HCEC 1CT (cell line): ENCODE data around the gene GPC2.
A peak's percentile ranks its signal among the peaks of the same experiment; 100 is the strongest.

Experiments used
- DNase-seq: peaks from one replicate; pipeline ENCODE4 v3.0.0-alpha.2; 2017

The GPC2 gene

DNA sequence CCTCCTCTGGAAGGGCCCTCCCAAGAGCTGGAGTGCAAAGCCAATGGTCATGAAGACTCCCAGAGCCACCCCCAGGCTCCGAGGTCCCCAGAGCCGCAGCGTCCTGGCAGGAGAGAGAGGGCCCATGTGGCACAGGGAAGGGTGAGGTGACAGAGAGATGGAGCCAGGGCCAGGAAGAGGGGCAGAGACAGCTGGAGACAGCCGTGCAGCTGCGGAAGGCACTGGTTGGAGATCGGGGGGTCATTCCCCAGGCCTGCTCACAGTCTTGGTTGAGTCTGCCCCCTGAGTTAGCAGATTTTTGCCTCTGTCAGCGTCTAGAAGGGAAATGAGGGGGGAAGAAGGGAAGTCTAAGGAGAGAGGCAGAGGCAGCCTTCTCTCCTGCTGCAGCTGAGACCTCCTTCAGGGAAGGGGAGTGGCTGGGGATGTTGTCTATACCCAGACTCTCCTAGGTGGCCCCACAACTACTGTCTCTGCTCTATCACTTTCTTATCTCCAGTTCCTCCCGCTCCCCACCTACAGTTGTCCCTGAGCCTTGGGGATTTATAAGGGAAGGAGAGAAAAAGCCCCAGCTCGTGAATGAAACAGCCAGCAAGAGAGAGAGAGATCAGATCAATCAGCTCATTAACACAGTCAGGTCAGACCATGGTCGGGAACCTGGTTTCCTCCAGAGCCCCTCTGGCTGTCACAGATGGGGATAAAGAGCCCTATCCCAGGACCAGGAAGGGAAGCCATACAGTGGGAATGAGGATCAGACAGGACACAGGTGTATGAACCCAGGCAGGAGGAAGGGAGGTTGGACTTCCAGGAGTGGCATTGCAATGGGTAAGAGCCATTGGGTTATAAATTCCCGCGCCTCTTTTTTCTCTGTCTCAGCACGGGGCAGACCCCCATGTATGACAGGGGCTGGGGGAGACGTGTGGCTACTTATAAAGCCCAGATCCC lies 9.9 kb downstream of the GPC2 start:
- no peak for DNase-seq

DNA sequence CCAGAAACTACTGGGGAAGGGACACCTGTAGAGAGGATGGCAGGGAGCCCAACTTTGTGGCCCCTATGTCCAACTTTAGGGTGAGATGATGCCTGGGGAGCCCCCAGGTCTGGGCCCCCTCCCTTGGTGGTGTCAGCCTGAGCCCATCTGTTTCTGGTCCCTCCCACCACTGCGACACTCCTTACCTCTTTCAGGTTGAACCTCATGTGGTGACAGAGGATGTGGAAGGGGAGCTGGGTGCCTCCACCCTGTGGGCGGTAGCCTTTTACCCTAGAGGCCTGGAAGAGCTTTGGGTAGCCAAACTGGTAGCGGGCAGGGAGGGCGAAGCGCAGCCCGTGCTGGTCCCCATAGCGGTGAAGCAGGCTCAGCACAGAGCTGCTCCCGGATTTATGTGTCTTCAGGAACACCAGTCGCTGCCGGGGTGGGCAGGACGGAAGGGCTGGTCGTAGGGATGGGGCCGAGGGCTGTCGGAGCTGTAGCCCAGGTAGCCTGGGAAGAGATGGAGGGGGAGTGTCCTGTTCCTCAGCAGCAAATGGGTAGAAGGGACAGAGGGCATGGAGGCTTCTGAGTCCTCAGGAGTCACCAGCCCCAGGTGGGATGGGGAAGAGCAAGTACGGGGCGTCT lies 10.8 kb downstream of the GPC2 start:
- no peak for DNase-seq

DNA sequence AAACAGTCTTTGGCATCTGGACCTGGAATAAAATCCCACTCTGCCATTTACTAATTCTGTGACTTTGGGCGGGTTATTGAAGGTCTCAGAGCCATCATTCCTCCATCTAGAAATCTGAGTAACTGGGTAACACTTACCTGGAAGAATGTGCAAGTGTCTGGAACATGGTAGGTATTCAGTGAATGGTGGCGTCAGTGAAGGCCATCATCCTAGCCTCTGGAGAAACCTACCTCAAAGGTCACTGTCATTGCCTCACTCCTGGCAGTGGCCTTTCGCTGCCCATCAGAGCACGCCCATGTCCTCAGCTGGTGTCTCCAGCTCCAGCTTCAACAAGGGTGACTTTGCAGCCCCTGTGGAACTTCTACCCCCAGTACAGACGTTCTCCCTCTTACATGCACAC lies 13.3 kb downstream of the GPC2 start:
- DNase-seq, result no peak

DNA sequence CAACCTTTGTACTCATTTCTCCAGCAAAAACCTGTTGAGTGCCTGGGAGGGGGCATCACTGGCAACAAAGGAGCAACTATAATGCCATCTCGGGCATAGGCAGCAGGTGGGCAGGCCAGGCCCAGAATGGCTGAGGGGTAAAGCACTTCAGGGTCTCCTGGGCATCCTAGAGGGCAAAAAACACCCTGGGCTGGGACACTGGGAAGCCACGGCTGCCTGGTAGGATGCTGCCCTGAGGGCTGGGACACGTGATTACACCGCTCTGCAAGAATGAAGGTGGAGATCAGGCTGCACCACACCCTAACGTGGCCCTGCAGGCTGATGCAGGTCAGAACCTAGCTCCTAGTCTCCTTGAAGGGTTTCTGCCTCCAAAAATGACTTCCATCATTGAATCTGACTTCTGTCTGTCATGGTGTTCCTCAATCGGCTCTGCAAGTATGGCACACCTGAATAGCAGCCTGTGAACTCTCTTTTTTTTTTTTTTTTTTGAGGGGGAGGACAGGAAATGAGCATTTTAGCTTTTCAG lies 14.1 kb downstream of the GPC2 start:
- DNase-seq, result no peak

DNA sequence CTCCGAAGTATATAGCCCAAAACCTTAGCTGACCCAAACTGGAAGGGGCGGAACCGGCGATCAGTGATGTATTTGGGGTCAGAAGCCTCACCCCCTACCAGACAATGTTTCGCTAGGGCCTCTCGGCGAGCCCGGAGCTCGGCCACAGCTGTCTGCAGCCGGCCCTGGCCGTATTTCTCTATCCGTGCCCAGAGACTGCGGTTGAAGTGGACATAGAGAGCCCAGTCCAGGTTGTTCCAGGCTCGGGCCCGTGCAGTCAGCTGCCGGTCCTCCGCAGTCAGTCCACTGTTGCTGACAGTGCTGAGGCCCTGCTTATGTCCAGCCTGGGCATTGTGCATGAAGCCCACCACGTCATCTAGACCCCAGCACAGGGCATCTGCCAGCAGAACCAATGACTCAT lies 17.1 kb downstream of the GPC2 start:
- DNase-seq, result no peak

DNA sequence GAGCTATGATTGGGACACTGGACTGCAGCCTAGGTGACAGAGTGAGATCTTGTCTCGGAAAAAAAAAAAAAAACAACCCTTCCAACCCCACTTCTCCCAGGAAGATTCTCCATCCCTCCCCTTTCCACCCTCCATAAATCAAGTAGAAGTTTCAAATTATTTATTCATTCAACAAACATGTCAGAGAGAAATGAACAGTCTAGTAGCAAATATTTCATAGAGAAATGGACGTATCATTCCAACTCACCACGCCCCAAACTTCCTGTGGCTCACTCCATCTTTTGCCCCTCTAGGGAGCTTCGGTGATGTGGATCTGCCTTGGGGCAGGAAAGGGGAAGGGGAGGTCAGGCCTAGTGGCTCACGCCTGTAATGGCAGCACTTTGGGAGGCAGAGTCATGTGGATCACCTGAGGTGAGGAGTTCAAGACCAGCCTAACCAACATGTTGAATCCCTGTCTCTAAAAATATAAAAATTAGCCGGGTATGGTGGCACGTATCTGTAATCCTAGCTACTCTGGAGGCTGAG lies 18.0 kb downstream of the GPC2 start:
- DNase-seq, result no peak

DNA sequence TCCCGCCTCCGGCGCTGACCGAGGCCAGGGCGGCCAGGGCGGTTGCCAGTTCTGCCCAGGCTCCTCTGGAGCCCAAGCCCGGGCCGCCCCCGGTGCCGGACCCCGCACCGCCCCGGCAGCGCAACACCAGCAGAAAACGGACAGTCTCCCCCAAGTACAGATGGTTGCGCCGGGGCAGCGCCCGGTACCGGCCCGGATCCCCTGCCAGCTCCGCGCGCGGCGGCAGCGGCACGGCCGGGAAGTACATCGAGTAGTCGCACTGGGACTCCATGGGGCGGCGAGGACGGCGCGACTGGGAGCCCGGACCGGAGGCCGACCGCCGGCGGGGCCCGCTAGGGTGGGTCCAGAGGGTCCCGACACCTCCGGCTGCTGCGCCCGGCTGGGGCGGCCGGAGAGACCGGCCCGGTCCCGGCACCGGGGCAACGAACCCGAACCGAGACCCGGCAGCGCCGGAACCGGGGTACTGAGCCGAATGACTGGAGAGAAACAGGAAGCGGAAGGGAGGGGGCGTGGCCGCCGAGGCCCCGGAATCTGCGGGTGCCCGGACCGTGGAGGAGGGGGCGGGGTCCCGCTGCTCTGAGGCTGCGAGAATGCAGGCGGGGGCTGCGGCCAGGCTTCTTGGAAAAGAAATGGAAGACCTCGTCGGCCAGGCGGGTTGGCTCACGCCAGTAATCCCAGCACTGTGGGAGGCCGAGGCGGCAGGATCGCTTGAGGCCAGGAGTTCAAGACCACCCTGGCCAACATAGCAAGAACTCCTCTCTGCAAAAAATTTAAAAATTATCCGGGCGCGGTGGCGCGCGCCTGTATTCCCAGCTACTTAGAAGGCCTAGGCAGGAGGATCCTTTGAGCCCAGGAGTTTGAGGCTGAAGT lies 18.7 kb downstream of the GPC2 start, which contains the start of gene TRAPPC14:
TRAPPC14 (minus strand) TSS at position 495 of the 870 bp plus-strand sequence; CDS start at position 271, 224 bp downstream.
- peak; percentile 82 for DNase-seq

DNA sequence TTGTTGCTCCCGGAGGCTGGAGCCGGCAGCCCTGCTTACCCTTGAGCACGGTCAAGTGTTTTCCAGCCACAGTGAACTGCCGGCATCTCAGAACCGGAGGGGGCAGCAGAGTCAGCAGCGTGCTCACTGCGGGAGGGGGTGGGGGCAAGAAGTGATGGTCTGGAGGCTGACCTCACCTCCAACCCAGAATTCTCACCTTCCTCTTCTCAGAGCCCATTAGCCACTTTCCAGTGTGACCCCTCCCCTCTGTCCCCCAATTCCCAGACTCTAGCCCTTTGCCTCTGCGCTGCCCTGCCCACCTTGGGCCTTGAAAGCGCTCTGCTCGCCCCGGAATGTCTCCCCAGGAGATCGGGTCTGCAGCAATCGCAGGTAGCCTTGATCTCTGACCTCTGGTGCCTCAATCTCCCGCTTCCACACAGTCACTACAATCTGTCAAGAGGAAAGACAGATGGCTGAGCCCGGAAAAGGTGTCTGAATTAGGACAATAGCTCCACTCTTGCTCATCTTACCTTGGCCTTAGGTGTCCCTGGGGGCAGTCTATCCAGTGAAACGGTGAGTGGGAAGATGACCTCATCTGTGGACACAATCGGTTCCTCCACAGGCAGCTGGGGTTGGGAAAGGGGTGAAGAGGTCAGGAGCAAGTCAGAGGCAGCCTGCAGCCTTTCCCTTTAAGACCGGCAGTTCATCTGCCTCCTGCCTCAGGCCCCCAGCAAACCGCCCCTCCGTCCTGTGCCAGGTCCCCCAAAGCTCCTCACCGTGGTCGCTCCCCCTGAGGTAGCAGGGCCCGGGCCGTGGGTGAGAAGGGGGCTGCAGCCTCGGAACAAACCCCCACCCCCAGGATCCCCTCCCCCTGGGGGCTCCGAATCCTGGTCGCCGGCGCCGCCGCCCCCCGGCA lies 19.6 kb downstream of the GPC2 start:
- peak; percentile 72 for DNase-seq

DNA sequence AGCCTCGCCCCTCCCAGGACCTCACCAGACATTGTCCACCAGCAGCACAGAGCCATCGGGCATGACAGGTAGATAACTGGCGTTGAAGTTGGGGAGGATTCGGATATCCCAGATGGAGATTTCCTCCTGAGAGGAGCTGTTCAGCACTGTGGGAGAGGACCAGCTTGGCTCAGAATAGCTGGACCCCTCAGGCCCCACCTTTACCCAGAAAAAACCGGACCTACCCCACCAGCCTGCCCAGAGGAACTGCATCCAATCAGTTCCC lies 20.2 kb downstream of the GPC2 start:
- DNase-seq, result no peak

DNA sequence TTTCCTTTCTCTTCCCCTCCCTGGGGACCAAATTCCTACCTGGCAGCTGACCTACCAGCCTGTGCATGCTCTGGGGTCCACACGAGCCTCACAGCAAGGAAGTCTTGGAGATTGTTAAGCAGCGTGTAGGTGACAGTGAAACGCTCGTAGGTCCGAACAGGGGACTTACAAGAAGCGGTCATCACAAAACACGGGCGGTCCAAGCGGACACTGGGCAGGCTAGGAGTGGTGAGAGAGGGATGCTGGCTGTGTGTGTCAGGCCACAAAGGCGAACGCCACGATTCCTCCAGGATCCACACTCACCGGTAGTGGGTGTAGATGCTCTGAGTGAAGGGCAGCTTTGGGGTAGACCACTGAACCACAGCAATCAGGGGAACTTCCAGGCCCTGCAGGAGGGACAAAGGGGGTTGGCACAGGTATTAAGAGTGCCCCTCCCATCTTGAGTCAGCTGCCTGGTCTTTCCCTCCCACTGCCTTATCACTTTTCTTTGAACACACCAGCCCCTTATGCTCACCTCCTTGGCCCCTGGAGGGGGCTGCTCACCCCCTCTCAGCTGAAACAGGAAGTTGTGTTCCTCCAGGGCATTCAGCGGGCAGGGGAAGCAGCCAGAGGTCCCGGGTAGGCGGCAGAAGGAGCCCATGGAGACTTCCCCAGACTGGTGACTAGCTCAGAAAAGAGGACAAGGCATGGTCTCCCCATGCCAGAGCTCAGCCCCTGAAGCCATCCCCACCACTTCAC lies 20.7 kb downstream of the GPC2 start:
- no peak for DNase-seq

DNA sequence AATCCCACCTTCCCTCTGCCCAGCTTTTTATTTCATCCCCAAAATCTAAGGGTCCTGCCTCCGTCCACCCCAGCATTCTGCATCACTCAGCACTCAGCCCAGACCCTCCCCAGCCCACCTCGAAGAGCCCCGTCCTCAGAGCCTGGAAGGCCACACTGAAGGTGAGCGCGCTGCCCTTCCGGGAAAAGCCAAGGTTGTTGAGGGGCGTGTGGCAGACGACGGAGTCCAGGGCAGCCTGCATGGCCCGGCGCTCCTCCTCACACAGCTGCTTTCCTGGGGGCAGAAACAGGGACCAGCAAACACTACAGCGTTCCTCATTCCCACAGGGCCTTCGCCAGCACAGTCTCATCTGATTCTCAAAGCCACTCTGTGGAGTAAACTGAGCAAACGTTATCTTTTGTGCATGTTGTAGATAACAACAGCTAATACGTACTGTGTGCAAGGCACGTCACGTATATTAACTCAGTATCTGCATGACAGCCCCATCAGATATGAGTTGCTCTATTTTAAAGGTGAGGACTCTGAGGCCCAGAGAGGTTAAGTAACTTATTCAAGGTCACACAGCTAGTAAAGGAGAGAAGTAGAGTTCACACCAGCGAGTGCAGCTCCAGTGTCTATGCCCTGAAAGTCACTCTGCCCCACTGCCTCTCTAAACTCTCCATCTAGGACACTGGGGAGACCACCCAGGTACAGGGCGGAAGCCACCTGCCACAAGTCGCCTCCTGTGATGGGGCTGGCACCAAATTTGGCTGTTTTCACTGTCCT lies 21.4 kb downstream of the GPC2 start:
- DNase-seq, result no peak

DNA sequence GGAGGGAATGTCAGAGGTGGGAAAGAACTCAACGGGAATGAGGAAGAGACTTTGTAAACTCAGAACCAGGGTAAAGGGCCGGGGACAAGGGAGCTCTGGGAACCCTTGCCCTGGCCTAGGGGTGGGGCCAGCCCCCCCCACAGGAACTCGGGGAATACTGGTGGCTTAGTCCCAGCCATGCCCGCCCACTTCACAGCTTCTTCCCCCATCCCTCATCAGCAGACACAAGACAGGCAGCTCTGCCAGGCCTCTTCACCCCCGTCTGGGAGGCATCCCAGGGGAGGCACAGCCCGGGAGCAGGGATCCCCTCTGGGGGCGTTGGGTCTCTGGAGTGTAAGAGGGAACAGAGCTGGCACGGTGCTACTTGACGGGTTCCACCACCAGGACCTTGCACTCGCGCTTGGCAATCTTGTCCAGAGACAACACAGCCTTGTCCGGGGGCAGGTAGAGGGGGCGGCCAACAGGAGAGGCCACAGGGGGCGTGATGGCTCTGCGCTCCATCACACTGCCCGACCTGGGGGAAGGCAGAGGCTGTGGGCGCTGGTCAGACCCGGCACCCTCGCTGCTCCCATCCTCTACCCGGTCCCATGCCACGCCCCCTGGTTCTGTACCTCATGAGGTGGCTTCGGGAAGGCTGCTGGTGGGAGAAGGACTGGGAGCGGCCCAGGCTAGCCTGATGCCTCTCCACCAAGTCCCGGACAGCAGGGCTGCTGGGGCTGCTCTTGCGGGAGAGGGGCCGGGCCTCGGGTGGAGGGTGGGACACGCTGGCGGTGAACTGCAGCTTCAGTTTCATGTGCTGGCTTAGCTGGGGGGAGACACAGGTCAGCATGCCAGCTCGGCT lies 22.3 kb downstream of the GPC2 start:
- DNase-seq, result no peak

DNA sequence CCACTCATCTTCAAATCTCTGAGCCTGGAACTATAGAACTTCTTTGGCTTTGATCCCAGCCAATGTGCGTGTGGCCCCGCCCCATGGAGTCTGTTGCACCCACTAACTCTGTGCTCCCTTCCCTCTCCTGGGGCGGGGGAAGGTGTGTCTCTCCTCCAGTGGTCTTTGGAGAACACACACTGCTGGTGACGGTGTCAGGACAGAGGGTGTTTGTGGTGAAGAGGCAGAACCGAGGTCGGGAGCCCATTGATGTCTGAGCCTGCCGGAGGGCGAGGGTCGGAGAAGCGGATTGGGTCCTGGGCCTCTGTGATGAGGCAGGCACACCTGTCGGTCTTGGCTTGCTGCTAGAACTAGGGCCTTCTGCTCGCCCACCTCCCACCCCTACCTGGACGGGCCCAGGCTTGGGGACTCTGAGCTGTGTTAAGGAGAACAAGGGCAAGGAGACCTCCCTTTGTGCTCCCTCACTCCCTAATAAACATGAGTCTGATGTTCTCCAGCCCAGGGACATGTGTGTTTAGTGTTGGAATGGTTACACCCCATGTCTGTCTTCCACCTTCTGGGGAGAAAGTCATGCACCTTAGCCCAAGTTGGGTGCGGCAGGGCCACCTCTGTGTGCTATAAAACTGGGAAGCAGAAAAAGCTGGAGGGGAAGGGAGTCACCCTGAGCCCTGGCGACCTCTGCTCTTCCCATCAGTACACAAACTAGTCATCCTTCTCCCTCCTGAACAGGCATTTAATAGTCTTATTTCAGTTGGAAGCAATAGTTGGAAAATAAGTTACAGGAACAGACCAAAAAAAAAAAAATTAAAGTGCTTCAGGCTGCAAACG lies 23.3 kb downstream of the GPC2 start:
- DNase-seq, result no peak

DNA sequence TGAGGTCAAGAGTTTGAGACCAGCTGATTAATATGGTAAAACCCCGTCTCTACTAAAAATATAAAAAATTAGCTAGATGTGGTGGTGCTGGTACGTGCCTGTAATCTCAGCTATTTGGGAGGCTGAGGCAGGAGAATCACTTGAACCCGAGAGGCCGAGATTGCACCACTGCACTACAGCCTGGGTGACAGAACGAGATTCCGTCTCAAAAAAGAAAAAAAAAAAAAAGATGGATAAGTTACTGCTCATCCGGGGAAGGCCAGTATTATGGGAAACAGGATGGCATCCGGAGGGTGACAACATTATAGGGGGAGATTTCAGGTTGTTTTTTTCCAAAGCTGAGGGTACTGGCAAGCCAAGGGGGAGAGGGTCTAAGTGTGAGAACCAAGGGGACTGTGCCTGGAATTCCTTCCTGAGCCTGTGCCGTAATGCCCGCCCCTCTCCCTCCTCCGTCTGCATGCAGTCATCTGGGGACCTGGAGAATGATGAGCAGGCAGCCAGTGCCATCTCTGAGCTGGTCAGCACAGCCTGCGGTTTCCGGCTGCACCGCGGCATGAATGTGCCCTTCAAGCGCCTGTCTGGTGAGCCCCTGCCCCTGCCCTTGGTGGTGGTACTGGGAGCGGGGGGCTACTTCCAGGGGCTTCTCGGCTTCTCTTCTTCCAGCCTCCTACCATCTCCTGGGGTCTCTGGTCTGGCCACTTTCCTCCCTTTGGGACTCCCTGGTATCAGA lies 24.1 kb downstream of the GPC2 start:
- no peak for DNase-seq

DNA sequence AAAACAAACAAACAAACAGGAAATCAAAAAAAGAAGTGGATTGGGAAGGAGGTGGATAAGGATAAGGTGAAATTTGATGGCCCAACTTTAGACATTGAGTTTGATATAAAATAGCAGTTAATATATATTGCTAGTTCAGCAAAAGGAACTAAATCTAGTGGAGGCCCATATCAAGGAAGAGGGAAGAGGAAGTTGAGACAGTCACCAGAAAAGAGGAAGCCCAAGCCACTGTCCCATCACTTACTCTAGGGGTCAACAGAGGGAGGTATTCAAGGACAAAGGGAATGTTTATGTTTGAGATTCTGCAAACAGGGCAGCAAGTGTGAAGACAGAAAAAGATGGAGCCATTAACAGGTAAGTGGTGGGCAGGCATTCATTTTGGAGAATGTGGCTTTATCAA lies 24.8 kb downstream of the GPC2 start:
- DNase-seq, result no peak

DNA sequence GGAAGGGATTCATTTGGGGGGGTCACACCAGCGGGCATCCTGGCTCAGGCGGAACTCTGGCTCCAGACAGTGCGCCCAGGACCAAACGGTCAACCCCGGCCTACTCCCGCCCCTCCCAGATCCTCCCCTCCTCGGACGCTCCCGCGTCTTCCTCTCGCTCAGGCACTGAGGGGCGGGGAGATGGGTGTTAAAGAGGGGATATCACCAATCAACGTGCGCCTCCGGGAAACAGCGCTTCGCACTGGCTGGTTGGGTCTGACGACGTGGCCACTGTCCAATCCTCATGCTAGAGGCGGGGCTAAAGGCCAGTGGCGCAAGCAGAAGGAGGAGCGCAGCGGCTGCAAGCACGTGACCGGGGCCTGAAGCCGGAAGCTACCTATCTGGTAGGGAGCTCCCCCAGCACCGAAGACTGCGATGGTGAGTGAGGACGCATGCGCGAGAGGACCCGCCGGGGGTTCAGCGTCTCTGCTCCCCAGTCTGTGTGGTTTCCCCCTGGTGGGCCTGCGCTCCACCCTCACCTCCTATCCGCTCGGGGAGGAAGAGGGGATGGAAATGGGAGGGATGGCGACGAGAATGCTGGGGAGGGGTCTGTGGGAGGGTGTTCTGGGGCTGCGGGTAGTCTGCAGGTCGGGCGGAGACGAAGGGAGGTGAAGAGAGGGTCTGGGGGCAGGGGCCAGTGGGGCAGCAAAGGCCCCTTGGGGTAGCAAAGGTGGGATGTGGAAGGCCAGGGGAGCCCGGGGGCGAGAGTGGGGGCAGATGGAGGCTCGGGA lies 28.4 kb downstream of the GPC2 start, which contains the start of gene LAMTOR4:
LAMTOR4 (plus strand) TSS at position 360 of the 770 bp plus-strand sequence; CDS start at position 415, 55 bp downstream.
- DNase-seq, result peak; percentile 99

DNA sequence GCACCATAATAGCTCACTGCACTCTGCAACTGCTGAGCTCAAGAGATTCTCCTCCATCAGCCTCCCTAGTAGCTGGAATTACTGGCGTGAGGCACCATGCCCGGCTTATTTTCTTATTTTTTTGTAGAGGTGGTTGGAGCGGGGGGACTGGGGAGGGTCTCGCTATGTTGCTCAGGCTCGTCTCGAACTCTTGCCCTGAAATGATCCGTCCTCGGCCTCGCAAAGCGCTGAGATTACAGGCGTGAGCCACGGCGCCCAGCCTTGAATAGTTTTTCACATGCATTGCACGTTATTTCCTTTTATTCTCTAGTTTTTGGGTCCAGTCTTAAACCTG lies 29.0 kb downstream of the GPC2 start:
- no peak for DNase-seq
